DND-41 (cell line): ENCODE measurements around the gene CATSPERZ.

Experiments used
- EZH2 ChIP-seq: IDR thresholded peaks from 3 replicates; pipeline ENCODE4 v1.6.1; 2012; ENCODE audit warnings: borderline replicate concordance, low read depth, mild to moderate bottlenecking, moderate library complexity, low read length, inconsistent platforms; ENCODE audit not compliant: severe bottlenecking
- TF ChIP-seq, protein P1 (sequence below): IDR thresholded peaks from 2 replicates; pipeline ENCODE4 v1.5.1; 2012; ENCODE audit warnings: borderline replicate concordance, low read length, moderate library complexity, mild to moderate bottlenecking; ENCODE audit not compliant: poor library complexity, severe bottlenecking; ENCODE audit errors: extremely low read depth

DNA sequence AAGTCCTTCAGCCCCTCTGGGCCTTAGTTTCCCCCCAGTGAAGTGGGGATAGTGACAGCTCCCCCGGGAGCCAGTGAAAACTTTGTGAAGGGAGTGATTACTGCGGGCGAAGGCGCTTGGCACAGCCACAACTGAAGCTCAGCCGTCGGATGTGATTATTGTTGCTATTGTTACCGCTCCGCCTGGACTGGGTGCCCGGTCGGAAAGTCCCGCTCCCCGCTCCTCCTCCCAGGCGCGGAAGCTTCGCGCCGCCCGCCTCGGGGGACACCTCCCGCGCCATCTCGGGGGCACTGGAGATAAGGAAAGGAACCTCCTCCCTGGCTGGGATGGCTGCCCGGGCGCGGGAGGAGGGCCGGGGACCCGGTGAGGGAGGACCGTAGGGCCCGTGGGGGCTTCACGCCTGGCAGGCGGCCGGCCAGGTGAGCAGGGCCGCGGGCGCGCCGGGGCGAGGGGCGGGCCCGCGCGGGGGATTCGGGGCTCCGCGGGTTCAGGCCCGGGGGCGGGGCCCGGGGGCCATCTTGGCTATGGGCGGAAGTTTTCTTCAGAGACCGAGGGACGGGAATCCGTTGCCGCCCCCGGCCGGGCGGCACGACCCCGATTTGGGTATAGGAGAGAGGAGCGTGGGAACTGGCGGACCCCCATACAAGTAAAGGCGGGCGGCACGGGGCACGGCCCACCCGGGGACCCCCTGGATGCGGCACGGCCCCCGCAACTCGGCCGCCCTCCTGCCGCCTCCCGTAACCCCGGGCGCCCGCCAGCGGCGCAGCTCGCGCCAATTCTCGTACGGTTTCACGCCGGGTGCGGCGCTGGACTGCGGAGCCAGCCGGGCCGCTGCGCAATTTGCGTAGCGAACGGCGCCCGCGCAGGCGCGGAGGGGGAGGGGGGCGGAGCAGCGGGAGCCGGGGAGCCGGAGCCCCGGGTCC, 14.9 kb upstream of the CATSPERZ start, which contains the start of gene GPR137:
- TF ChIP-seq, protein P1, sequence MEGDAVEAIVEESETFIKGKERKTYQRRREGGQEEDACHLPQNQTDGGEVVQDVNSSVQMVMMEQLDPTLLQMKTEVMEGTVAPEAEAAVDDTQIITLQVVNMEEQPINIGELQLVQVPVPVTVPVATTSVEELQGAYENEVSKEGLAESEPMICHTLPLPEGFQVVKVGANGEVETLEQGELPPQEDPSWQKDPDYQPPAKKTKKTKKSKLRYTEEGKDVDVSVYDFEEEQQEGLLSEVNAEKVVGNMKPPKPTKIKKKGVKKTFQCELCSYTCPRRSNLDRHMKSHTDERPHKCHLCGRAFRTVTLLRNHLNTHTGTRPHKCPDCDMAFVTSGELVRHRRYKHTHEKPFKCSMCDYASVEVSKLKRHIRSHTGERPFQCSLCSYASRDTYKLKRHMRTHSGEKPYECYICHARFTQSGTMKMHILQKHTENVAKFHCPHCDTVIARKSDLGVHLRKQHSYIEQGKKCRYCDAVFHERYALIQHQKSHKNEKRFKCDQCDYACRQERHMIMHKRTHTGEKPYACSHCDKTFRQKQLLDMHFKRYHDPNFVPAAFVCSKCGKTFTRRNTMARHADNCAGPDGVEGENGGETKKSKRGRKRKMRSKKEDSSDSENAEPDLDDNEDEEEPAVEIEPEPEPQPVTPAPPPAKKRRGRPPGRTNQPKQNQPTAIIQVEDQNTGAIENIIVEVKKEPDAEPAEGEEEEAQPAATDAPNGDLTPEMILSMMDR, result no peak
- TF ChIP-seq EZH2, result no peak
